Measurements from ENCODE around the gene HTR4.

Gene HTR4

GRCh38 chr5:148499452-148499851, 154.9 kb downstream of the HTR4 start:
- Histone ChIP-seq H3K4me1 (ENCODE audit: control insufficient read depth, insufficient read depth, low read length, unreplicated experiment) (no peaks in the 10 kb centered on the region), H3K4me3 (ENCODE audit: low read depth, low read length) (no peak overlapping the region), H3K27me3 (ENCODE audit: insufficient read depth, low read length) (peaks cover 35% of the 10 kb centered on the region), H3K27ac (ENCODE audit: low read depth, low read length) (no peak overlapping the region), H3K79me2 (ENCODE audit: control insufficient read depth, insufficient read depth, low read length, unreplicated experiment) (no peaks in the 10 kb centered on the region), H3K36me3 (ENCODE audit: insufficient read depth, low read length) (no peaks in the 10 kb centered on the region), H2AFZ (ENCODE audit: low read length, unreplicated experiment) (no peak overlapping the region)

- no peak overlapping the region for H3K27ac ChIP-seq (ENCODE audit: low read depth, low read length)
- no peaks in the 10 kb centered on the region for H3K4me1 ChIP-seq (ENCODE audit: control insufficient read depth, insufficient read depth, low read length, unreplicated experiment)
- no peaks in the 10 kb centered on the region for H3K36me3 ChIP-seq (ENCODE audit: insufficient read depth, low read length)
- H3K4me3 ChIP-seq (ENCODE audit: low read depth, low read length): no peak overlapping the region
- peaks cover 52% of the 10 kb centered on the region for H3K27me3 ChIP-seq (ENCODE audit: insufficient read depth, low read length)
- H2AFZ ChIP-seq (ENCODE audit: low read length, unreplicated experiment): no peak overlapping the region
- no peaks in the 10 kb centered on the region for H3K79me2 ChIP-seq (ENCODE audit: control insufficient read depth, insufficient read depth, low read length, unreplicated experiment)
Measured at GRCh38 chr5:148497757-148498156, 156.6 kb downstream of the HTR4 start.

GRCh38 chr5:148492351-148492750, 162.0 kb downstream of the HTR4 start:
- Histone ChIP-seq H3K36me3 (ENCODE audit: insufficient read depth, low read length) (no peaks in the 10 kb centered on the region), H3K4me3 (ENCODE audit: low read depth, low read length) (no peak overlapping the region)

GRCh38 chr5:148491793-148492184, 162.5 kb downstream of the HTR4 start:
- no peak overlapping the region for H3K27ac ChIP-seq (ENCODE audit: low read depth, low read length)
- no peaks in the 10 kb centered on the region for H3K36me3 ChIP-seq (ENCODE audit: insufficient read depth, low read length)
- no peaks in the 10 kb centered on the region for H3K4me1 ChIP-seq (ENCODE audit: control insufficient read depth, insufficient read depth, low read length, unreplicated experiment)
- H3K4me3 ChIP-seq (ENCODE audit: low read depth, low read length): no peak overlapping the region
- peaks cover 90% of the 10 kb centered on the region for H3K27me3 ChIP-seq (ENCODE audit: insufficient read depth, low read length)
- no peak overlapping the region for H2AFZ ChIP-seq (ENCODE audit: low read length, unreplicated experiment)
- no peaks in the 10 kb centered on the region for H3K79me2 ChIP-seq (ENCODE audit: control insufficient read depth, insufficient read depth, low read length, unreplicated experiment)

More at GRCh38 chr5:148492351-148492750, 162.0 kb downstream of the HTR4 start:
- Histone ChIP-seq H3K79me2 (ENCODE audit: control insufficient read depth, insufficient read depth, low read length, unreplicated experiment) (no peaks in the 10 kb centered on the region), H3K4me1 (ENCODE audit: control insufficient read depth, insufficient read depth, low read length, unreplicated experiment) (no peaks in the 10 kb centered on the region), H2AFZ (ENCODE audit: low read length, unreplicated experiment) (no peak overlapping the region), H3K27ac (ENCODE audit: low read depth, low read length) (no peak overlapping the region), H3K27me3 (ENCODE audit: insufficient read depth, low read length) (peaks cover 85% of the 10 kb centered on the region)

GRCh38 chr5:148491015-148491792, 163.1 kb downstream of the HTR4 start:
- Histone ChIP-seq H3K27me3 (ENCODE audit: insufficient read depth, low read length) (peaks cover 90% of the 10 kb centered on the region), H3K27ac (ENCODE audit: low read depth, low read length) (no peak overlapping the region), H3K4me3 (ENCODE audit: low read depth, low read length) (no peak overlapping the region), H3K79me2 (ENCODE audit: control insufficient read depth, insufficient read depth, low read length, unreplicated experiment) (no peaks in the 10 kb centered on the region), H3K36me3 (ENCODE audit: insufficient read depth, low read length) (no peaks in the 10 kb centered on the region), H2AFZ (ENCODE audit: low read length, unreplicated experiment) (no peak overlapping the region), H3K4me1 (ENCODE audit: control insufficient read depth, insufficient read depth, low read length, unreplicated experiment) (no peaks in the 10 kb centered on the region)

GRCh38 chr5:148488757-148489156, 165.6 kb downstream of the HTR4 start:
- peaks cover 87% of the 10 kb centered on the region for H3K27me3 ChIP-seq (ENCODE audit: insufficient read depth, low read length)
- no peak overlapping the region for H3K27ac ChIP-seq (ENCODE audit: low read depth, low read length)
- H3K4me1 ChIP-seq (ENCODE audit: control insufficient read depth, insufficient read depth, low read length, unreplicated experiment): no peaks in the 10 kb centered on the region
- no peak overlapping the region for H3K4me3 ChIP-seq (ENCODE audit: low read depth, low read length)
- H2AFZ ChIP-seq (ENCODE audit: low read length, unreplicated experiment): no peak overlapping the region
- no peaks in the 10 kb centered on the region for H3K79me2 ChIP-seq (ENCODE audit: control insufficient read depth, insufficient read depth, low read length, unreplicated experiment)
- no peaks in the 10 kb centered on the region for H3K36me3 ChIP-seq (ENCODE audit: insufficient read depth, low read length)

GRCh38 chr5:148486456-148486855, 167.9 kb downstream of the HTR4 start:
- peaks cover 66% of the 10 kb centered on the region for H3K27me3 ChIP-seq (ENCODE audit: insufficient read depth, low read length)
- H3K27ac ChIP-seq (ENCODE audit: low read depth, low read length): no peak overlapping the region

GRCh38 chr5:148484651-148485050, 169.7 kb downstream of the HTR4 start:
- Histone ChIP-seq H3K27me3 (ENCODE audit: insufficient read depth, low read length) (peaks cover 53% of the 10 kb centered on the region), H3K79me2 (ENCODE audit: control insufficient read depth, insufficient read depth, low read length, unreplicated experiment) (no peaks in the 10 kb centered on the region), H3K4me3 (ENCODE audit: low read depth, low read length) (no peak overlapping the region), H3K27ac (ENCODE audit: low read depth, low read length) (no peak overlapping the region), H2AFZ (ENCODE audit: low read length, unreplicated experiment) (no peak overlapping the region), H3K4me1 (ENCODE audit: control insufficient read depth, insufficient read depth, low read length, unreplicated experiment) (no peaks in the 10 kb centered on the region), H3K36me3 (ENCODE audit: insufficient read depth, low read length) (no peaks in the 10 kb centered on the region)

More at GRCh38 chr5:148486456-148486855, 167.9 kb downstream of the HTR4 start:
- Histone ChIP-seq H3K4me3 (ENCODE audit: low read depth, low read length) (no peak overlapping the region), H2AFZ (ENCODE audit: low read length, unreplicated experiment) (no peak overlapping the region), H3K4me1 (ENCODE audit: control insufficient read depth, insufficient read depth, low read length, unreplicated experiment) (no peaks in the 10 kb centered on the region), H3K36me3 (ENCODE audit: insufficient read depth, low read length) (no peaks in the 10 kb centered on the region), H3K79me2 (ENCODE audit: control insufficient read depth, insufficient read depth, low read length, unreplicated experiment) (no peaks in the 10 kb centered on the region)

- no peaks in the 10 kb centered on the region for H3K4me1 ChIP-seq (ENCODE audit: control insufficient read depth, insufficient read depth, low read length, unreplicated experiment)
- peaks cover 44% of the 10 kb centered on the region for H3K27me3 ChIP-seq (ENCODE audit: insufficient read depth, low read length)
- no peak overlapping the region for H3K27ac ChIP-seq (ENCODE audit: low read depth, low read length)
- H2AFZ ChIP-seq (ENCODE audit: low read length, unreplicated experiment): no peak overlapping the region
- no peak overlapping the region for H3K4me3 ChIP-seq (ENCODE audit: low read depth, low read length)
- no peaks in the 10 kb centered on the region for H3K79me2 ChIP-seq (ENCODE audit: control insufficient read depth, insufficient read depth, low read length, unreplicated experiment)
- no peaks in the 10 kb centered on the region for H3K36me3 ChIP-seq (ENCODE audit: insufficient read depth, low read length)
Measured at GRCh38 chr5:148483750-148484149, 170.6 kb downstream of the HTR4 start.

- H3K4me3 ChIP-seq (ENCODE audit: low read depth, low read length): no peak overlapping the region
- peaks cover 37% of the 10 kb centered on the region for H3K27me3 ChIP-seq (ENCODE audit: insufficient read depth, low read length)
- no peak overlapping the region for H2AFZ ChIP-seq (ENCODE audit: low read length, unreplicated experiment)
Measured at GRCh38 chr5:148482697-148483462, 171.4 kb downstream of the HTR4 start.

GRCh38 chr5:148482196-148482595, 172.1 kb downstream of the HTR4 start:
- Histone ChIP-seq H3K27ac (ENCODE audit: low read depth, low read length) (no peak overlapping the region), H2AFZ (ENCODE audit: low read length, unreplicated experiment) (no peak overlapping the region), H3K36me3 (ENCODE audit: insufficient read depth, low read length) (no peaks in the 10 kb centered on the region), H3K4me1 (ENCODE audit: control insufficient read depth, insufficient read depth, low read length, unreplicated experiment) (no peaks in the 10 kb centered on the region), H3K79me2 (ENCODE audit: control insufficient read depth, insufficient read depth, low read length, unreplicated experiment) (no peaks in the 10 kb centered on the region), H3K27me3 (ENCODE audit: insufficient read depth, low read length) (peaks cover 31% of the 10 kb centered on the region), H3K4me3 (ENCODE audit: low read depth, low read length) (no peak overlapping the region)

More at GRCh38 chr5:148482697-148483462, 171.4 kb downstream of the HTR4 start:
- Histone ChIP-seq H3K27ac (ENCODE audit: low read depth, low read length) (no peak overlapping the region), H3K79me2 (ENCODE audit: control insufficient read depth, insufficient read depth, low read length, unreplicated experiment) (no peaks in the 10 kb centered on the region), H3K36me3 (ENCODE audit: insufficient read depth, low read length) (no peaks in the 10 kb centered on the region), H3K4me1 (ENCODE audit: control insufficient read depth, insufficient read depth, low read length, unreplicated experiment) (no peaks in the 10 kb centered on the region)
